Measurements from ENCODE around the gene CAT.

- no peak for TF ChIP-seq REST (IDR thresholded peaks at IDR 0.05; ENCODE audit: insufficient read depth in 1 of 2, low read depth in 2 of 2, low read length in 2 of 2)
- no peak for TF ChIP-seq TAF1 (IDR thresholded peaks at IDR 0.05; ENCODE audit: borderline replicate concordance, insufficient read depth, low read length)
- no peak for TF ChIP-seq POLR2AphosphoS5 (IDR thresholded peaks at IDR 0.05; ENCODE audit: low read depth, low read length)
- TF ChIP-seq SIN3A (IDR thresholded peaks at IDR 0.05; ENCODE audit: borderline replicate concordance, insufficient read depth, low read length): no peak
These were observed 64.2 kb downstream of the CAT start for GRCh38 chr11:34502949-34503348.
